Endothelial cell of umbilical vein (primary cell): ENCODE data around the gene TPM3. TPM values are rescaled to one million over a fixed set of nuclear protein-coding genes. Genes with fewer than 3 reads are reported as not detected.

ENCODE experiments used
- BruUV-seq: library from RNA; stranded (reverse); fragments of 400-500 nt; replicated peaks from 2 replicates; lab custom pipeline; 2021; lab: Mats Ljungman, UMichigan
- CTCF ChIA-PET: fragments of 300-600, 350-600 bp; sonication (Branson Sonifier 250); formaldehyde crosslinking; loops from one replicate; lab custom pipeline; 2021; ENCODE audit warnings: antibody characterized with exemption, inconsistent platforms; lab: Charles Lee
- POLR2A ChIA-PET: fragments of 300-600, 350-600 bp; sonication (Branson Sonifier 250); formaldehyde crosslinking; loops from one replicate; lab custom pipeline; 2021; ENCODE audit warnings: antibody characterized with exemption, inconsistent platforms; lab: Charles Lee
- DNase-seq: peaks from one replicate; pipeline ENCODE4 v3.0.0-alpha.2; 2011; ENCODE audit warnings: low read depth, low spot score
- FAIRE-seq: peaks from 2 replicates; lab custom pipeline; 2011; peaks lifted over from hg19 to GRCh38; lab: Jason Lieb, UNC
- H2AFZ ChIP-seq: 2 replicates; pipeline ENCODE4 v1.6.0; 2012; ENCODE audit warnings: low read depth, low read length, control low read depth, inconsistent platforms
- H3K27ac ChIP-seq: 2 replicates; pipeline ENCODE4 v1.5.1; 2011; ENCODE audit warnings: low read depth, mild to moderate bottlenecking, control low read depth, low read length, moderate library complexity; ENCODE audit not compliant: insufficient read depth
- H3K27me3 ChIP-seq, 2 experiments: 2 replicates each; pipeline versions ENCODE4 v1.6.0 to v1.6.1; 2011; ENCODE audit warnings: low read length in 2 of 2, mixed read lengths in 1 of 2; ENCODE audit not compliant: control insufficient read depth in 2 of 2, insufficient read depth in 2 of 2
- H3K36me3 ChIP-seq, 2 experiments: 2 replicates in 1 of 2; 3 replicates in 1 of 2; pipeline ENCODE4 v1.5.1; 2011; ENCODE audit warnings: low read length in 2 of 2, mild to moderate bottlenecking in 1 of 2, moderate library complexity in 1 of 2; ENCODE audit not compliant: control insufficient read depth in 2 of 2, insufficient read depth in 2 of 2; ENCODE audit errors: extremely low read depth in 1 of 2
- H3K4me1 ChIP-seq: 3 replicates; pipeline ENCODE4 v1.5.1; 2011; ENCODE audit warnings: mild to moderate bottlenecking, low read length; ENCODE audit not compliant: control insufficient read depth, insufficient read depth; ENCODE audit errors: extremely low read depth
- H3K4me2 ChIP-seq: 2 replicates; pipeline ENCODE4 v1.6.1; 2011; ENCODE audit warnings: low read length, control low read depth, mixed read lengths; ENCODE audit not compliant: insufficient read depth
- H3K4me3 ChIP-seq, 3 experiments: fragments of 200-600 bp in 1 of 3; sonication (generic), shearing (Covaris generic) in 1 of 3; replicated peaks in 1 of 3; 2 replicates each; pipeline ENCODE4 v1.5.1; 2011 to 2016; ENCODE audit warnings: control low read depth in 3 of 3, low read length in 3 of 3, mild to moderate bottlenecking in 2 of 3, inconsistent platforms in 1 of 3, low read depth in 1 of 3, moderate library complexity in 1 of 3; ENCODE audit not compliant: insufficient read depth in 1 of 3
- H3K79me2 ChIP-seq: 2 replicates; pipeline ENCODE4 v1.6.0; 2012; ENCODE audit warnings: low read length, inconsistent platforms; ENCODE audit not compliant: control insufficient read depth, insufficient read depth
- H3K9ac ChIP-seq: replicated peaks from 2 replicates; pipeline ENCODE3; 2011; ENCODE audit warnings: low read length, control low read depth; ENCODE audit not compliant: insufficient read depth; ENCODE audit errors: extremely low read depth
- H3K9me1 ChIP-seq: replicated peaks from 3 replicates; pipeline ENCODE4 v1.6.0; 2011; ENCODE audit warnings: mild to moderate bottlenecking, low read length; ENCODE audit not compliant: control insufficient read depth, insufficient read depth; ENCODE audit errors: extremely low read depth
- H3K9me3 ChIP-seq: replicated peaks from 2 replicates; pipeline ENCODE4 v1.5.1; 2012; ENCODE audit warnings: low read length, inconsistent platforms; ENCODE audit not compliant: control insufficient read depth, insufficient read depth
- H4K20me1 ChIP-seq: replicated peaks from 2 replicates; pipeline ENCODE3; 2011; ENCODE audit warnings: mild to moderate bottlenecking, low read length; ENCODE audit not compliant: control insufficient read depth, insufficient read depth; ENCODE audit errors: extremely low read depth
- EZH2 ChIP-seq: IDR thresholded peaks from 2 replicates; pipeline ENCODE4 v1.6.1; 2012; ENCODE audit warnings: borderline replicate concordance, low read depth, mild to moderate bottlenecking, moderate library complexity, low read length, inconsistent platforms; ENCODE audit not compliant: severe bottlenecking
- GATA2 ChIP-seq: IDR thresholded peaks from 2 replicates; pipeline ENCODE4 v1.7.0; 2011; ENCODE audit warnings: low read depth, mild to moderate bottlenecking, moderate library complexity, mixed read lengths, low read length; ENCODE audit not compliant: insufficient read length, insufficient read depth
- JUN ChIP-seq: IDR thresholded peaks from 2 replicates; pipeline ENCODE4 v1.6.1; 2011; ENCODE audit warnings: borderline replicate concordance, low read depth; ENCODE audit not compliant: insufficient read length, insufficient read depth
- MAX ChIP-seq: IDR thresholded peaks from 2 replicates; pipeline ENCODE4 v1.6.1; 2011; ENCODE audit not compliant: insufficient read depth, insufficient read length
- MYC ChIP-seq: IDR thresholded peaks from one replicate; pipeline ENCODE4 v1.6.1; 2011; ENCODE audit warnings: mild to moderate bottlenecking, low read depth, low read length
- POLR2A ChIP-seq: IDR thresholded peaks from 2 replicates; pipeline ENCODE4 v1.6.1; 2012; ENCODE audit warnings: low read depth, mild to moderate bottlenecking, control low read depth, low read length
- POLR2AphosphoS5 ChIP-seq: IDR thresholded peaks from 2 replicates; pipeline ENCODE4 v1.6.1; 2012; ENCODE audit warnings: low read depth, mild to moderate bottlenecking, control low read depth, low read length, moderate library complexity; ENCODE audit not compliant: insufficient read depth
- dilution Hi-C: fragments of 300-500 bp; cut with MboI; formaldehyde crosslinking; loops from one replicate; pipeline ENCODE4 v1.15.0; 2019; ENCODE audit warnings: low sequenced_read_pairs; ENCODE audit not compliant: extremely low pct_ligation_motif_present
- intact Hi-C: fragments of 100-400 bp; cut with micrococcal nuclease; formaldehyde crosslinking; loops from one replicate; pipeline ENCODE4 v1.10.0; 2022
- polyA plus RNA-seq, 4 experiments: library from polyadenylated mRNA; depleted of rRNA in 3 of 4; stranded (reverse) in 3 of 4; unstranded in 1 of 4; fragments of >200 nt; gene quantifications; 2 replicates each; pipeline versions ENCODE4 v1.2.1 to v1.2.3, GENCODE V29; 2011 to 2012; ENCODE audit warnings: missing spikeins in 1 of 4
- total RNA-seq: library from RNA; stranded (reverse); gene quantifications from 2 replicates; pipeline ENCODE4 v1.2.3, GENCODE V29; 2021
- TF ChIP-seq, protein P1 (sequence below), 2 donors: IDR thresholded peaks; 1 replicate in 1 of 2; 2 replicates in 1 of 2; pipeline ENCODE4 v1.5.1; 2011; ENCODE audit warnings: low read length in 2 of 2, mild to moderate bottlenecking in 2 of 2, moderate library complexity in 2 of 2, control low read depth in 1 of 2, inconsistent platforms in 1 of 2, low read depth in 1 of 2; ENCODE audit not compliant: insufficient read depth in 1 of 2; ENCODE audit errors: extremely low read depth in 1 of 2

The TPM3 gene
- total and polyA plus RNA-seq, 2 donors (not counting 3 experiments of a cell fraction or from before 2014, with no cell fraction given) = 395 to 927 TPM

GRCh38 chr1:154240294-154240833 lies 48.5 kb upstream of the TPM3 start:
- CTCF ChIA-PET = interaction anchor here (0.6 kb wide), 1 partner anchor 355 kb away, joined by 3 read pairs; no protein-coding TSS in a partner anchor
- DNase-seq (no peak), FAIRE-seq (no peak)
- Histone ChIP-seq H3K4me3 (no peak overlapping the region), H3K27me3 (no peaks in the 10 kb centered on the region), H3K4me2 (no peak overlapping the region), H4K20me1 (no peaks in the 10 kb centered on the region), H3K36me3 (peaks cover 24 to 47% of the 10 kb centered on the region in 2 experiments), H3K27ac (no peak overlapping the region), H3K9me1 (no peaks in the 10 kb centered on the region), H3K9me3 (no peaks in the 10 kb centered on the region), H2AFZ (no peak overlapping the region), H3K9ac (no peak overlapping the region), H3K4me1 (no peaks in the 10 kb centered on the region), H3K79me2 (peaks cover 37% of the 10 kb centered on the region)
- intact Hi-C loops = no loop called here
- POLR2A ChIA-PET = no interaction called here
- TF ChIP-seq MAX (no peak), JUN (no peak), POLR2A (no peak), EZH2 (no peak), GATA2 (no peak), POLR2AphosphoS5 (no peak), MYC (no peak)
- TF ChIP-seq, protein P1, sequence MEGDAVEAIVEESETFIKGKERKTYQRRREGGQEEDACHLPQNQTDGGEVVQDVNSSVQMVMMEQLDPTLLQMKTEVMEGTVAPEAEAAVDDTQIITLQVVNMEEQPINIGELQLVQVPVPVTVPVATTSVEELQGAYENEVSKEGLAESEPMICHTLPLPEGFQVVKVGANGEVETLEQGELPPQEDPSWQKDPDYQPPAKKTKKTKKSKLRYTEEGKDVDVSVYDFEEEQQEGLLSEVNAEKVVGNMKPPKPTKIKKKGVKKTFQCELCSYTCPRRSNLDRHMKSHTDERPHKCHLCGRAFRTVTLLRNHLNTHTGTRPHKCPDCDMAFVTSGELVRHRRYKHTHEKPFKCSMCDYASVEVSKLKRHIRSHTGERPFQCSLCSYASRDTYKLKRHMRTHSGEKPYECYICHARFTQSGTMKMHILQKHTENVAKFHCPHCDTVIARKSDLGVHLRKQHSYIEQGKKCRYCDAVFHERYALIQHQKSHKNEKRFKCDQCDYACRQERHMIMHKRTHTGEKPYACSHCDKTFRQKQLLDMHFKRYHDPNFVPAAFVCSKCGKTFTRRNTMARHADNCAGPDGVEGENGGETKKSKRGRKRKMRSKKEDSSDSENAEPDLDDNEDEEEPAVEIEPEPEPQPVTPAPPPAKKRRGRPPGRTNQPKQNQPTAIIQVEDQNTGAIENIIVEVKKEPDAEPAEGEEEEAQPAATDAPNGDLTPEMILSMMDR (IDR thresholded peaks at IDR 0.05; ENCODE audit: extremely low read depth in 1 of 2, insufficient read depth in 1 of 2, low read depth in 1 of 2, low read length in 2 of 2) = no peak
- BruUV-seq = no TSS peak
- dilution Hi-C loops = no loop called here
